Body of pancreas (tissue), 4 donors: ENCODE measurements around the gene ITPRIPL2.

Experiments
- CTCF ChIP-seq, 7 experiments: fragments of 450-650 bp in 4 of 7; fragments of 200-600 bp in 3 of 7; sonication (generic) in 3 of 7; IDR thresholded peaks; one replicate each; pipeline ENCODE4 v1.5.1; 2016 to 2019; ENCODE audit warnings: antibody characterized with exemption in 7 of 7
- POLR2A ChIP-seq, 3 donors: fragments of 450-650 bp; IDR thresholded peaks; one replicate each; pipeline ENCODE4 v1.6.1; 2016; ENCODE audit warnings: antibody characterized with exemption in 3 of 3, mild to moderate bottlenecking in 2 of 3

GRCh38 chr16:19166500-19166899 is 52.7 kb downstream of the ITPRIPL2 start:
- TF ChIP-seq CTCF (IDR thresholded peaks at IDR 0.05) (no peak), POLR2A (IDR thresholded peaks at IDR 0.05) (no peak)
